BJ (cell line): ENCODE results near the gene DIPK1B. TPM values are rescaled to one million over a fixed set of nuclear protein-coding genes. Genes with fewer than 3 reads are reported as not detected.

Experiments used
- CTCF ChIA-PET: fragments of 350-600 bp; formaldehyde crosslinking; extraction: SDS; loops from one replicate; lab custom pipeline; 2021; ENCODE audit warnings: antibody characterized with exemption, inconsistent platforms; lab: Yijun Ruan, JAX
- POLR2A ChIA-PET: fragments of 300-600 bp; sonication (Branson Sonifier 250); formaldehyde crosslinking; extraction: SDS; loops from one replicate; lab custom pipeline; 2021; ENCODE audit warnings: antibody characterized with exemption; lab: Charles Lee
- DNase-seq: peaks from one replicate; pipeline ENCODE4 v3.0.0-alpha.2; 2011; ENCODE audit warnings: low read depth
- H3K27me3 ChIP-seq: 2 replicates; pipeline ENCODE4 v1.6.0; 2011; ENCODE audit warnings: low read length; ENCODE audit not compliant: control insufficient read depth, insufficient read depth
- H3K36me3 ChIP-seq: 2 replicates; pipeline ENCODE4 v1.5.1; 2011; ENCODE audit warnings: low read length; ENCODE audit not compliant: control insufficient read depth, insufficient read depth
- H3K4me3 ChIP-seq: 2 replicates; pipeline ENCODE4 v1.5.1; 2011; ENCODE audit warnings: low read depth, mild to moderate bottlenecking, control low read depth, low read length
- CTCF ChIP-seq: IDR thresholded peaks from 2 replicates; pipeline ENCODE4 v1.5.1; 2011; ENCODE audit warnings: low read depth, mild to moderate bottlenecking, control low read depth, inconsistent platforms, low read length, moderate library complexity; ENCODE audit not compliant: insufficient read depth
- polyA plus RNA-seq: library from polyadenylated mRNA; depleted of rRNA; stranded (reverse); fragments of >200 nt; gene quantifications from 2 replicates; pipeline ENCODE4 v1.2.3, GENCODE V29; 2011

DIPK1B gene
- polyA plus RNA-seq, 1 experiment, result 0.42 TPM

- peak; percentile 93 for TF ChIP-seq CTCF
- no peaks in the 10 kb centered on the region for H3K27me3 ChIP-seq
- H3K36me3 ChIP-seq, result peaks cover 17% of the 10 kb centered on the region
- no peak for DNase-seq
- ChIA-PET CTCF (interaction anchor here (0.8 to 2.6 kb wide), 19 partner anchors 8 to 201 kb away, joined by 3 to 47 read pairs (median 5); partner anchors contain the start of genes AGPAT2 and EGFL7), POLR2A (interaction anchor here (0.6 kb wide), 1 partner anchor 56 kb away, joined by 3 read pairs; no protein-coding TSS in a partner anchor)
- no peak overlapping the region for H3K4me3 ChIP-seq
Measured at GRCh38 chr9:136671646-136672430, 40.5 kb upstream of the DIPK1B start.

DNA sequence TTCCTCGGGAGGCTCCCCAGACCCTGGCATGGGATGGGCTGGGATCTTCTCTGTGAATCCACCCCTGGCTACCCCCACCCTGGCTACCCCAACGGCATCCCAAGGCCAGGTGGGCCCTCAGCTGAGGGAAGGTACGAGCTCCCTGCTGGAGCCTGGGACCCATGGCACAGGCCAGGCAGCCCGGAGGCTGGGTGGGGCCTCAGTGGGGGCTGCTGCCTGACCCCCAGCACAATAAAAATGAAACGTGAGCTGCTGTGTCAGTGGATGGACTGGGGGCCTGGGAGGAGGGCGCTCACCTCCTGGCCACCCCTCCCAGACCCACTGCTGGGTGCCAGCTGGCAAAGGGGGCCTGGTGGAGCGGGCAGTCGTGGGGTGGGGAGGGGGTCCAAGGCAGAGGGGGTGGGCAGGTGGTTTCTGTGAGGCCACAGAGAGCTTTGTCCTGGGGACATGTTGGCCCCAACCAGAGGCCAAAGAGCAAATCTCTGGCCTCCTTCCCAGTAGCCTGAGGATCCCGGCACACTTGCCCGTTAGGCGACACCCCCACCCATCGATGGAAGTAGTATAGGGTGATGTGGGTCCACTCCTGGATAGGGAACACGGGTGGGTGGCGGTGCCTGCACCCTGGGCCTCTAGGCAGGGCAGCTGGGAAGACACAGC, 39.8 kb upstream of the DIPK1B start:
- Histone ChIP-seq H3K4me3 (no peak overlapping the region), H3K27me3 (no peaks in the 10 kb centered on the region), H3K36me3 (peaks cover 17% of the 10 kb centered on the region)
- TF ChIP-seq CTCF, result no peak
- ChIA-PET POLR2A (no interaction called here), CTCF (interaction anchor here (0.9 to 2.6 kb wide), 15 partner anchors 8 to 188 kb away, joined by 3 to 47 read pairs (median 7); partner anchors contain the start of genes AGPAT2 and EGFL7)
- DNase-seq, result no peak

DNA sequence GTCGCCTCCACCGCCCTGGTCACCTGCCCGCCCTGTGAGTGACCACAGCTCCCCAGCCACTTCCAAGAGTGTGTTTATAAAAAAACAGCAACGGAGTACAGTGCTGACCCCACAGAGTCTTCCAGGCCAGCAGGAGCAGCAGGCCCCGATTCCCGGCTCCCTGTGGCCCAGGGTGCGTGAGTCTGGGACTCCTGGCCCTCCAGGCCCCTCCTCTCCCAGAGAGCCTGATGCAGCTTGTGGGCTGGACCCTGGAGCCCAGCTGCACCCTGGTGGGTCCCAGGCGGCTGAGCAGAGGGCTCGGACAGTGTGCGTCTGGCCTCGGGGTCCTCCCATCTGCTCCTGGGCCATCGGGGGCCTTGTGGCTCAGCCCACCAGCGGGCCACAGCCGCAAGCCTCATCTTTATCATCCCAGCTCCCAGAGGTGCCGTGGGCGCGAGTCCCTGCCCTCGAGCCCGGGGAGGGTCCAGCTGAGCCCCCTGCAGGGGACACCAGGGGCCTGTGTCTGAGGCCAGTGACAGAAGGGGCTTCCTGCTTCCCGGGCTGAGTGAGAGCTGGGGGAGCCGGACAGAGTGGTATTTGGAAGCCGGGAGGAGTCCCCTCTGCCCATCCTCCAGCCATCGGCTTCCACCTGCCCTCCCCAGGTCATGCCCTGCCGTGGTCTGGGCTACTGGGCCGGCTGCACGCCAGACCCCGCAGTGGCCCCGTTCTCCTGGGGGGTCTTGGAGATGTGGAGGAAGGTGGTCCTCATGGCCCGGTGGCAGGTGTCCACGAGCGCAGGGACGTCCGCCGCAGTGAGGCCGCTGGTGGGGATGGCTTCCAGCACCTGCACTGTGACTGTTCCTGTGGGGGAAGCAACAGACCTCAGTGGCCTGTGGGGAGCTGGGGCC, 39.0 kb upstream of the DIPK1B start:
- TF ChIP-seq CTCF, result no peak
- Histone ChIP-seq H3K27me3 (no peaks in the 10 kb centered on the region), H3K36me3 (peaks cover 17% of the 10 kb centered on the region), H3K4me3 (no peak overlapping the region)
- ChIA-PET POLR2A (no interaction called here), CTCF (interaction anchor here (1.6 to 2.6 kb wide), 10 partner anchors 9 to 55 kb away, joined by 4 to 47 read pairs (median 8); partner anchors contain the start of genes AGPAT2 and EGFL7)
- DNase-seq, result no peak

GRCh38 chr9:136673975-136674785, 38.2 kb upstream of the DIPK1B start:
- Histone ChIP-seq H3K36me3 (peaks cover 17% of the 10 kb centered on the region), H3K27me3 (no peaks in the 10 kb centered on the region), H3K4me3 (no peak overlapping the region)
- no peak for DNase-seq
- no peak for TF ChIP-seq CTCF
- ChIA-PET CTCF (interaction anchor here (0.9 to 2.1 kb wide), 3 partner anchors 30 to 54 kb away, joined by 3 to 7 read pairs (median 4); no protein-coding TSS in a partner anchor), POLR2A (no interaction called here)
